DND-41 (cell line): ENCODE data around the gene SEPHS1.

ENCODE experiments used
- ATAC-seq: fragments of 200-7000 bp; cut with Tn5 transposase; 3 replicates; pipeline ENCODE4 v1.9.1; 2021; ENCODE audit warnings: low read depth; ENCODE audit not compliant: insufficient read depth
- DNase-seq: peaks from one replicate; pipeline ENCODE4 v3.0.0-alpha.2; 2020
- H2AFZ ChIP-seq: 2 replicates; pipeline ENCODE4 v1.6.0; 2012; ENCODE audit warnings: low read depth, low read length
- H3K27ac ChIP-seq: 2 replicates; pipeline ENCODE4 v1.5.1; 2012; ENCODE audit warnings: low read length, inconsistent platforms
- H3K27me3 ChIP-seq: fragments of 200-600 bp; sonication (generic); 2 replicates; pipeline ENCODE4 v1.6.0; 2012; ENCODE audit warnings: low read length, mild to moderate bottlenecking, inconsistent platforms; ENCODE audit not compliant: insufficient read depth, poor library complexity
- H3K36me3 ChIP-seq: 2 replicates; pipeline ENCODE4 v1.5.1; 2012; ENCODE audit warnings: low read length, inconsistent platforms; ENCODE audit not compliant: insufficient read depth
- H3K4me1 ChIP-seq: 2 replicates; pipeline ENCODE4 v1.5.1; 2012; ENCODE audit warnings: mild to moderate bottlenecking, low read length; ENCODE audit not compliant: insufficient read depth
- H3K4me2 ChIP-seq: 2 replicates; pipeline ENCODE4 v1.6.0; 2012; ENCODE audit warnings: mild to moderate bottlenecking, moderate library complexity, low read length, inconsistent platforms; ENCODE audit not compliant: insufficient read depth
- H3K4me3 ChIP-seq, 2 experiments: fragments of 200-600 bp in 1 of 2; shearing (Covaris generic) in 1 of 2; 2 replicates each; pipeline ENCODE4 v1.5.1; 2012 to 2016; ENCODE audit warnings: inconsistent platforms in 2 of 2, low read length in 2 of 2, mild to moderate bottlenecking in 2 of 2, low read depth in 1 of 2, moderate library complexity in 1 of 2
- H3K79me2 ChIP-seq: 2 replicates; pipeline ENCODE4 v1.6.0; 2012; ENCODE audit warnings: low read length, inconsistent platforms; ENCODE audit not compliant: insufficient read depth
- H3K9ac ChIP-seq: 2 replicates; pipeline ENCODE4 v1.6.0; 2012; ENCODE audit warnings: low read depth, mild to moderate bottlenecking, inconsistent platforms, low read length, moderate library complexity
- H3K9me3 ChIP-seq: 2 replicates; pipeline ENCODE4 v1.5.1; 2012; ENCODE audit warnings: low read length, moderate library complexity, mild to moderate bottlenecking, inconsistent platforms; ENCODE audit not compliant: insufficient read depth, severe bottlenecking
- H4K20me1 ChIP-seq: 2 replicates; pipeline ENCODE4 v1.6.0; 2012; ENCODE audit warnings: low read length; ENCODE audit not compliant: insufficient read depth
- EZH2 ChIP-seq: IDR thresholded peaks from 3 replicates; pipeline ENCODE4 v1.6.1; 2012; ENCODE audit warnings: borderline replicate concordance, low read depth, mild to moderate bottlenecking, moderate library complexity, low read length, inconsistent platforms; ENCODE audit not compliant: severe bottlenecking
- TF ChIP-seq, protein P1 (sequence below): IDR thresholded peaks from 2 replicates; pipeline ENCODE4 v1.5.1; 2012; ENCODE audit warnings: borderline replicate concordance, low read length, moderate library complexity, mild to moderate bottlenecking; ENCODE audit not compliant: poor library complexity, severe bottlenecking; ENCODE audit errors: extremely low read depth

The SEPHS1 gene

DNA sequence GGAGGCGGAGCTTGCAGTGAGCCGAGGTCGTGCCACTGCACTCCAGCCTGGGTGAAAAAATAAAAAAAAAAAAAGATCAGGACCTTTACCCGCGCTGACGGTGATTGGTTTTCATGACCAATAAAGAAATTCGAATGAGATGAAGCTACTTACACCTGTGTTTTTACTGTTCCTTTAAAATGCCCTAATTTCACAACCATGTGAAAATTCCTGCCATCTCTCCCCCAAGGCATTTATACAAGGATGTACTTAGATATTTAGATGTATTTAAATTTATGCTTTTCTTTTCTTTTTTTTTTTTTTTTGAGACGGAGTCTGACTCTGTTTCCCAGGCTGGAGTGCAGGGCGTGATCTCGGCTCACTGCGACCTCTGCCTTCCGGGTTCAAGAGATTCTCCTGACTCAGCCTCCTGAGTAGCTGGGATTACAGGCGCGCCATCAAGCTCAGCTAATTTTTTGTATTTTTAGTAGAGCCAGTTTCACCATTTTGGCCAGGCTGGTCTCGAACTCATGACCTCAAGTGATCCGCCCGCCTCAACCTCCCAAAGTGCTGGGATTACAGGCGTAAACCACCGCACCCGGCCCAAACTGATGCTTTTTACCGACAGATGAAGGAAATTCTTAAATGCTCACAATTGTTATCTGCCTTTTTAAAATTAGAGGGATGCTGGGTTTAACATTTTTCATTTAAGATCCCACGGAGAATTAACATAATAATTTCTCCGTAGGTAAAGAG lies 45.1 kb downstream of the SEPHS1 start:
- Histone ChIP-seq H3K4me1 (peaks cover 37% of the 10 kb centered on the region), H3K9ac (peak overlapping the region; percentile 58; the same call in 1 of the 2 replicates), H2AFZ (peak overlapping the region; percentile 60), H3K9me3 (no peaks in the 10 kb centered on the region), H3K4me3 (peak overlapping the region in 1 of 2 experiments; percentile 55; a peak in 2 of 4 replicates), H3K4me2 (peak overlapping the region; percentile 92), H3K79me2 (peaks cover 6% of the 10 kb centered on the region), H3K36me3 (no peaks in the 10 kb centered on the region), H3K27ac (no peak overlapping the region), H3K27me3 (no peaks in the 10 kb centered on the region), H4K20me1 (no peaks in the 10 kb centered on the region)
- ATAC-seq (no peak), DNase-seq (no peak)
- TF ChIP-seq EZH2 = no peak
- TF ChIP-seq, protein P1, sequence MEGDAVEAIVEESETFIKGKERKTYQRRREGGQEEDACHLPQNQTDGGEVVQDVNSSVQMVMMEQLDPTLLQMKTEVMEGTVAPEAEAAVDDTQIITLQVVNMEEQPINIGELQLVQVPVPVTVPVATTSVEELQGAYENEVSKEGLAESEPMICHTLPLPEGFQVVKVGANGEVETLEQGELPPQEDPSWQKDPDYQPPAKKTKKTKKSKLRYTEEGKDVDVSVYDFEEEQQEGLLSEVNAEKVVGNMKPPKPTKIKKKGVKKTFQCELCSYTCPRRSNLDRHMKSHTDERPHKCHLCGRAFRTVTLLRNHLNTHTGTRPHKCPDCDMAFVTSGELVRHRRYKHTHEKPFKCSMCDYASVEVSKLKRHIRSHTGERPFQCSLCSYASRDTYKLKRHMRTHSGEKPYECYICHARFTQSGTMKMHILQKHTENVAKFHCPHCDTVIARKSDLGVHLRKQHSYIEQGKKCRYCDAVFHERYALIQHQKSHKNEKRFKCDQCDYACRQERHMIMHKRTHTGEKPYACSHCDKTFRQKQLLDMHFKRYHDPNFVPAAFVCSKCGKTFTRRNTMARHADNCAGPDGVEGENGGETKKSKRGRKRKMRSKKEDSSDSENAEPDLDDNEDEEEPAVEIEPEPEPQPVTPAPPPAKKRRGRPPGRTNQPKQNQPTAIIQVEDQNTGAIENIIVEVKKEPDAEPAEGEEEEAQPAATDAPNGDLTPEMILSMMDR = no peak

DNA sequence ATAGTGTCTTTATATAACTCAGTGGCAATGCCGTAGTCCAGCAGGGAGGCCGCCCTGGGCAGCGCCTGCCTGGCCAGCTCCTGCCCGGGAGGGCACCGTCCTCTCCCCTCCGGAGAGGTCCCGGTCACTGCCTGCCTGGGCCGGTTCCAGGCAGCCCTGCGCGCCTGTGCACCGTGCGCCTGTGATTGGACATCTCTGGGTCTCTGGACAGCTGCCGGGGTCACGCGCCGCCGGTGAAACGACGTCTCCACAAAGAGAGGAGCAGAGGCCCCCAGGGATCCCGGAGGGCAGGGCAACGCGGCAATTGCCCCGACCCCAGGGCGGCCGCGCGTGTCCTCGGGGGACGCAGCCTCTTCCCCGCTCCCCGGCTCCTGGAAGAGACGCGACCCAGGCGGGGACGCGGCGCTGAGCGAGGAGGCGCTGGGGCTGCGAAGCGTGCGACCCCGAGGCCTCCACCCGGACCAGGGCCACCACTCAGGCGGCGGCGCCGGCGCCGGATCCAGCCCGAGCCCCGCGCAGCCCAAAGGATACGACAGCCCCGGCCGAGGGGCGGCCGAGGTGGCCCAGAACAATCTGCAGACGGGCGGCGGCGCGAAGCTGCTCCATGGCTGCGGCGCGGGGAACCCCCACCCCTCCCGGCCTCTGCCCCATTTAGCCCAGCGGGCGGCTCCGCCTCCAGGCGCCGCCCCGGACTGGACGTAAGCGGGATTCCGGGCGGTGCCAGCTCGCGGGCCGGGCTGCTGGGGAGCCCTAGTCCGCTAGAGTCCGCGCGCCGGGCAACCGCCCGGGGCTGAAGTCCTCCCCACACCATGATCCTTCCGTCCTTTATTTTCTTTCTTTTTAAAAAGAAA lies 48.4 kb downstream of the SEPHS1 start, which contains the start of gene PHYH:
Gene PHYH, minus strand, starts transcription at position 628 of the 851 bp plus-strand sequence. Its CDS starts 22 bp downstream, at position 606.
- Histone ChIP-seq H4K20me1 (no peaks in the 10 kb centered on the region), H2AFZ (peak within 1 kb of the TSS; percentile 90), H3K9ac (peak within 1 kb of the TSS; percentile 82), H3K9me3 (no peaks in the 10 kb centered on the region), H3K4me1 (peaks cover 37% of the 10 kb centered on the region), H3K4me3 (peak within 1 kb of the TSS; percentile 78 to 86), H3K36me3 (no peaks in the 10 kb centered on the region), H3K27me3 (no peaks in the 10 kb centered on the region), H3K27ac (peak within 1 kb of the TSS; percentile 63), H3K79me2 (peaks cover 6% of the 10 kb centered on the region), H3K4me2 (peak within 1 kb of the TSS; percentile 92)
- ATAC-seq = peak; percentile 73
- DNase-seq = peak; percentile 70
- no peak for TF ChIP-seq EZH2
- TF ChIP-seq, protein P1 = no peak

DNA sequence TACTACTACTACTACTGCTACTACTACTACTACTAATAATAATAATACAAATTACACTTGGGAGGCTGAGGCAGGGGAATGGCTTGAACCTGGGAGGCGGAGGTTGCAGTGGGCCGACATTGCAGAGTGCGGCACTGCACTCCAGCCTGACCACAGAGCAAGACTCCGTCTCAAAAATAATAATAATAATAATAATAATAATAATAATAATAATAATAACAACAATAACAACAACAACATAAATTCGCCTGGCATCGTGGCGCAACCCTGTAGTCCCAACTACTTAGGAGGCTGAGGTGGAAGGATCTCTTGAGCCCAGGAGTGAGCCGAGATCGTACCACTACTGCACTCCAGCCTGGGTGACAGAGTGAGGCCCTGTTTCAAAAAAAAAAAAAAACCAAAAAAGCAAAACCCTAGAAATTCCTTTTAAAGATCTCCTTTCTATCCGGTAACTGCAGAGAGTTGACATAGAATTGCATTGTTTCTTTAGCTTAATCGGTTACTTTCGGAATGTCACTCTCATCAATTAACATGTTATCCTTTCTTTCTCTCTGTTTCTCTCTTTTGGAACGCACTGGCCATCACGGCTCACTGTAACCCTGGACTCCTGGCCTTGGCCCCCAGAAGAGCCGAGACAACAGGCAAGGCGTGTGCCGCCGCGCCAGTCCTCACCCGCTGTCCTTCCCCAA lies 49.2 kb downstream of the SEPHS1 start:
- Histone ChIP-seq H3K4me1 (peaks cover 37% of the 10 kb centered on the region), H2AFZ (peak overlapping the region; percentile 90), H3K4me3 (peak overlapping the region; percentile 78 to 86; a peak in 3 of 4 replicates), H3K4me2 (peak overlapping the region; percentile 92), H3K27me3 (no peaks in the 10 kb centered on the region), H3K9ac (peak overlapping the region; percentile 82), H3K79me2 (peaks cover 6% of the 10 kb centered on the region), H3K9me3 (no peaks in the 10 kb centered on the region), H4K20me1 (no peaks in the 10 kb centered on the region), H3K36me3 (no peaks in the 10 kb centered on the region), H3K27ac (no peak overlapping the region)
- TF ChIP-seq, protein P1 = no peak
- no peak for TF ChIP-seq EZH2
- no peak for ATAC-seq
- DNase-seq = no peak
